ENCODE data around the gene MMAA.
"Not testable (repeated sequence)": the region's sequence is repeated elsewhere in the genome, so short reads cannot be mapped to it uniquely, and the experiment has no call there.

The MMAA gene

GRCh38 chr4:145635630-145636029 lies 16.4 kb downstream of the MMAA start:
- Histone ChIP-seq H3K9me3 (ENCODE audit: control insufficient read depth, insufficient read depth, low read length) (no peaks in the 10 kb centered on the region), H3K4me3 (ENCODE audit: low read depth, low read length) (no peak overlapping the region), H3K4me1 (ENCODE audit: control insufficient read depth, insufficient read depth, low read length) (peaks cover 17% of the 10 kb centered on the region), H3K27ac (ENCODE audit: low read depth, low read length) (no peak overlapping the region), H3K36me3 (ENCODE audit: control insufficient read depth, insufficient read depth, low read length) (no peaks in the 10 kb centered on the region), H3K27me3 (ENCODE audit: control insufficient read depth, insufficient read depth, low read length) (no peaks in the 10 kb centered on the region), H3K9ac (ENCODE audit: low read depth, low read length) (no peak overlapping the region)

GRCh38 chr4:145639186-145639698 lies 20.1 kb downstream of the MMAA start:
- Histone ChIP-seq H3K4me1 (ENCODE audit: control insufficient read depth, insufficient read depth, low read length) (peaks cover 17% of the 10 kb centered on the region), H3K9ac (ENCODE audit: low read depth, low read length) (no peak overlapping the region), H3K4me3 (ENCODE audit: low read depth, low read length) (no peak overlapping the region), H3K9me3 (ENCODE audit: control insufficient read depth, insufficient read depth, low read length) (no peaks in the 10 kb centered on the region), H3K27ac (ENCODE audit: low read depth, low read length) (no peak overlapping the region), H3K27me3 (ENCODE audit: control insufficient read depth, insufficient read depth, low read length) (no peaks in the 10 kb centered on the region), H3K36me3 (ENCODE audit: control insufficient read depth, insufficient read depth, low read length) (no peaks in the 10 kb centered on the region)

- not testable (repeated sequence) for H3K4me3 ChIP-seq (ENCODE audit: low read depth, low read length); H3K36me3 ChIP-seq (ENCODE audit: control insufficient read depth, insufficient read depth, low read length); H3K9ac ChIP-seq (ENCODE audit: low read depth, low read length); H3K27me3 ChIP-seq (ENCODE audit: control insufficient read depth, insufficient read depth, low read length); H3K9me3 ChIP-seq (ENCODE audit: control insufficient read depth, insufficient read depth, low read length); H3K27ac ChIP-seq (ENCODE audit: low read depth, low read length)
- H3K4me1 ChIP-seq (ENCODE audit: control insufficient read depth, insufficient read depth, low read length) = peaks cover 16% of the 10 kb centered on the region
Measured at GRCh38 chr4:145640236-145640635, 21.1 kb downstream of the MMAA start.

- no peaks in the 10 kb centered on the region for H3K36me3 ChIP-seq (ENCODE audit: control insufficient read depth, insufficient read depth, low read length)
- H3K4me1 ChIP-seq (ENCODE audit: control insufficient read depth, insufficient read depth, low read length) = peaks cover 11% of the 10 kb centered on the region; the same call in 1 of the 2 replicates
- no peaks in the 10 kb centered on the region for H3K9me3 ChIP-seq (ENCODE audit: control insufficient read depth, insufficient read depth, low read length)
- no peak overlapping the region for H3K9ac ChIP-seq (ENCODE audit: low read depth, low read length)
- no peak overlapping the region for H3K4me3 ChIP-seq (ENCODE audit: low read depth, low read length)
- no peaks in the 10 kb centered on the region for H3K27me3 ChIP-seq (ENCODE audit: control insufficient read depth, insufficient read depth, low read length)
- H3K27ac ChIP-seq (ENCODE audit: low read depth, low read length) = no peak overlapping the region
Measured at GRCh38 chr4:145643295-145643694, 24.1 kb downstream of the MMAA start.

- H3K27ac ChIP-seq (ENCODE audit: low read depth, low read length) = no peak overlapping the region
- H3K9ac ChIP-seq (ENCODE audit: low read depth, low read length) = no peak overlapping the region
- H3K4me3 ChIP-seq (ENCODE audit: low read depth, low read length) = no peak overlapping the region
- H3K4me1 ChIP-seq (ENCODE audit: control insufficient read depth, insufficient read depth, low read length) = no peaks in the 10 kb centered on the region
- H3K9me3 ChIP-seq (ENCODE audit: control insufficient read depth, insufficient read depth, low read length) = no peaks in the 10 kb centered on the region
- no peaks in the 10 kb centered on the region for H3K27me3 ChIP-seq (ENCODE audit: control insufficient read depth, insufficient read depth, low read length)
- H3K36me3 ChIP-seq (ENCODE audit: control insufficient read depth, insufficient read depth, low read length) = no peaks in the 10 kb centered on the region
Measured at GRCh38 chr4:145644699-145645098, 25.5 kb downstream of the MMAA start.

- Histone ChIP-seq H3K4me1 (ENCODE audit: control insufficient read depth, insufficient read depth, low read length) (no peaks in the 10 kb centered on the region), H3K36me3 (ENCODE audit: control insufficient read depth, insufficient read depth, low read length) (no peaks in the 10 kb centered on the region), H3K27me3 (ENCODE audit: control insufficient read depth, insufficient read depth, low read length) (no peaks in the 10 kb centered on the region), H3K9ac (ENCODE audit: low read depth, low read length) (no peak overlapping the region), H3K9me3 (ENCODE audit: control insufficient read depth, insufficient read depth, low read length) (no peaks in the 10 kb centered on the region), H3K4me3 (ENCODE audit: low read depth, low read length) (no peak overlapping the region), H3K27ac (ENCODE audit: low read depth, low read length) (no peak overlapping the region)
Measured at GRCh38 chr4:145656156-145656555, 37.0 kb downstream of the MMAA start.

- Histone ChIP-seq H3K9me3 (ENCODE audit: control insufficient read depth, insufficient read depth, low read length) (no peaks in the 10 kb centered on the region), H3K4me1 (ENCODE audit: control insufficient read depth, insufficient read depth, low read length) (no peaks in the 10 kb centered on the region), H3K27ac (ENCODE audit: low read depth, low read length) (no peak overlapping the region), H3K9ac (ENCODE audit: low read depth, low read length) (no peak overlapping the region), H3K4me3 (ENCODE audit: low read depth, low read length) (no peak overlapping the region), H3K27me3 (ENCODE audit: control insufficient read depth, insufficient read depth, low read length) (no peaks in the 10 kb centered on the region), H3K36me3 (ENCODE audit: control insufficient read depth, insufficient read depth, low read length) (no peaks in the 10 kb centered on the region)
Measured at GRCh38 chr4:145660064-145660463, 40.9 kb downstream of the MMAA start.

GRCh38 chr4:145663194-145663593 lies 44.0 kb downstream of the MMAA start:
- H3K36me3 ChIP-seq (ENCODE audit: control insufficient read depth, insufficient read depth, low read length) = no peaks in the 10 kb centered on the region
- H3K27me3 ChIP-seq (ENCODE audit: control insufficient read depth, insufficient read depth, low read length) = no peaks in the 10 kb centered on the region
- no peaks in the 10 kb centered on the region for H3K4me1 ChIP-seq (ENCODE audit: control insufficient read depth, insufficient read depth, low read length)
- no peaks in the 10 kb centered on the region for H3K9me3 ChIP-seq (ENCODE audit: control insufficient read depth, insufficient read depth, low read length)
- no peak overlapping the region for H3K4me3 ChIP-seq (ENCODE audit: low read depth, low read length)
- H3K27ac ChIP-seq (ENCODE audit: low read depth, low read length) = no peak overlapping the region
- no peak overlapping the region for H3K9ac ChIP-seq (ENCODE audit: low read depth, low read length)

- Histone ChIP-seq H3K27me3 (ENCODE audit: control insufficient read depth, insufficient read depth, low read length) (no peaks in the 10 kb centered on the region), H3K4me1 (ENCODE audit: control insufficient read depth, insufficient read depth, low read length) (no peaks in the 10 kb centered on the region), H3K36me3 (ENCODE audit: control insufficient read depth, insufficient read depth, low read length) (no peaks in the 10 kb centered on the region), H3K27ac (ENCODE audit: low read depth, low read length) (no peak overlapping the region), H3K9ac (ENCODE audit: low read depth, low read length) (no peak overlapping the region), H3K4me3 (ENCODE audit: low read depth, low read length) (no peak overlapping the region), H3K9me3 (ENCODE audit: control insufficient read depth, insufficient read depth, low read length) (no peaks in the 10 kb centered on the region)
Measured at GRCh38 chr4:145665773-145666172, 46.6 kb downstream of the MMAA start.

GRCh38 chr4:145670422-145670821 lies 51.2 kb downstream of the MMAA start:
- Histone ChIP-seq H3K4me1 (ENCODE audit: control insufficient read depth, insufficient read depth, low read length) (no peaks in the 10 kb centered on the region), H3K4me3 (ENCODE audit: low read depth, low read length) (no peak overlapping the region), H3K9ac (ENCODE audit: low read depth, low read length) (no peak overlapping the region), H3K9me3 (ENCODE audit: control insufficient read depth, insufficient read depth, low read length) (no peaks in the 10 kb centered on the region), H3K27me3 (ENCODE audit: control insufficient read depth, insufficient read depth, low read length) (no peaks in the 10 kb centered on the region), H3K36me3 (ENCODE audit: control insufficient read depth, insufficient read depth, low read length) (no peaks in the 10 kb centered on the region), H3K27ac (ENCODE audit: low read depth, low read length) (no peak overlapping the region)

GRCh38 chr4:145679520-145679919 lies 60.3 kb downstream of the MMAA start:
- Histone ChIP-seq H3K36me3 (ENCODE audit: control insufficient read depth, insufficient read depth, low read length) (no peaks in the 10 kb centered on the region), H3K9me3 (ENCODE audit: control insufficient read depth, insufficient read depth, low read length) (peaks cover 4% of the 10 kb centered on the region; the same call in 1 of the 2 replicates), H3K27me3 (ENCODE audit: control insufficient read depth, insufficient read depth, low read length) (no peaks in the 10 kb centered on the region), H3K4me3 (ENCODE audit: low read depth, low read length) (no peak overlapping the region), H3K9ac (ENCODE audit: low read depth, low read length) (no peak overlapping the region), H3K4me1 (ENCODE audit: control insufficient read depth, insufficient read depth, low read length) (no peaks in the 10 kb centered on the region; the same call in 1 of the 2 replicates), H3K27ac (ENCODE audit: low read depth, low read length) (peak overlapping the region; percentile 59)

All from HUES48 (cell line).